HUES64 (cell line): Measurements from ENCODE around the gene SLC25A52.
"Not testable (repeated sequence)": the region's sequence is repeated elsewhere in the genome, so short reads cannot be mapped to it uniquely, and the experiment has no call there.

ENCODE experiments used
- H3K27ac ChIP-seq: 2 replicates; pipeline ENCODE4 v1.7.0; 2013; ENCODE audit warnings: low read depth, low read length, inconsistent platforms
- H3K27me3 ChIP-seq: 2 replicates; pipeline ENCODE4 v1.6.1; 2013; ENCODE audit warnings: mild to moderate bottlenecking, low read length; ENCODE audit not compliant: insufficient read depth
- H3K36me3 ChIP-seq: 2 replicates; pipeline ENCODE4 v1.6.1; 2013; ENCODE audit warnings: mild to moderate bottlenecking, low read length; ENCODE audit not compliant: insufficient read depth
- H3K4me1 ChIP-seq: 2 replicates; pipeline ENCODE4 v1.6.1; 2013; ENCODE audit warnings: mild to moderate bottlenecking, low read length, moderate library complexity; ENCODE audit not compliant: insufficient read depth
- H3K4me3 ChIP-seq: 2 replicates; pipeline ENCODE4 v1.5.1; 2013; ENCODE audit warnings: mild to moderate bottlenecking, low read length, moderate library complexity
- H3K9ac ChIP-seq: 2 replicates; pipeline ENCODE4 v1.6.1; 2013; ENCODE audit warnings: mild to moderate bottlenecking, low read depth, low read length
- H3K9me3 ChIP-seq: 2 replicates; pipeline ENCODE4 v1.6.1; 2013; ENCODE audit warnings: low read depth, low read length; ENCODE audit not compliant: insufficient read depth
- WGBS: fragments of 150-250, 120-280 bp; methylation state at CpG from one replicate; pipeline ENCODE4 v1.1.7; 2013; ENCODE audit warnings: missing lambda C conversion rate; 5-methylcytosine and 5-hydroxymethylcytosine counted together

SLC25A52 gene

DNA sequence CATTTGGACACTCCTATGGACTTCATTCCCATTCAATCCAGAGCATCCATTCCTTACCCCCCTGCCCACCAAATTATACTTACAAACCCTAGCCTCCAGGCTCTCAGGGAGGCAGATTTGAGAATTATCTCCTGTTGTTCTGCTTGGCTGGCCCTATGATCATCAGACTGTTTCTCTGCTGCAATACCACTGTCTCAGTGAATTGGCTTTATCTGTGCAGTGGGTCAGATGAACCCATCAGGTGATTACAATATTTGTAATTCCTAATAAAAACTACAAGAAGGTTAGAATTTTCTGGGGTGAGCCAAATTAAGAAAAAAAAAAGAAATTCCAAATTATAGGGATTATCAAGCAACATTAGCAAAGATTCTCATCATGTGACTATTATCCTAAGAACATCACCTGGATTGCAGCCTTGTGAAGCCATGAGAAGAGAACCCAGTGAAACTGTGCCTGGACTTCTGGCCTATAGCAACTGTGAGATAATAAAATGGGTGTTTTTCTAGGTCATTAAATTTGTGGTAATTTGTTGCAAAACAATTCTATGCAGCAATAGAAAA lies 17.8 kb upstream of the SLC25A52 start:
- H3K36me3 ChIP-seq: no peaks in the 10 kb centered on the region
- H3K4me1 ChIP-seq: no peaks in the 10 kb centered on the region; the same call in 1 of the 2 replicates
- H3K4me3 ChIP-seq: no peak overlapping the region
- H3K27ac ChIP-seq: no peak overlapping the region
- H3K9me3 ChIP-seq: peaks cover 22% of the 10 kb centered on the region
- no peaks in the 10 kb centered on the region for H3K27me3 ChIP-seq
- no peak overlapping the region for H3K9ac ChIP-seq

DNA sequence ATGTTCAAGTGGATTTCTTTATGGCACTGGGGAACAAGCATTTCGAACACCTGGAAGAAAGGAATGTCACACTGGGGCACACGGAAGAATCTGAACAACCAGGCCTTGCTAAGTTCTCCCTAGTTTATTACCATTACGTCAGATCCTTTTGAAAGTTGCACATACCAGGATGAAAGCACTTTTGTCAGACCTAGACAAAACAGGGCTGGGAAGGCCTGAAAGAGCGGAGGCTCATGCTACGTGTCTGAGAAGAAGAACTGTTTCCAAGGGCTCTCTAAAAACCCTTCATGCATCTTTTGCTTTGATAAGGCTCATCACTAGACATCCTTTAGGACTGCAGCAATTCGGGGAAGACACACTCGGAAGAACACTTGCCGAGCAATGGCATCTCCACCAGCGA lies 15.4 kb upstream of the SLC25A52 start:
- H3K9ac ChIP-seq: no peak overlapping the region
- WGBS: 94% methylated on average over 9 of the region's 9 CpGs
- no peaks in the 10 kb centered on the region for H3K36me3 ChIP-seq
- no peaks in the 10 kb centered on the region; the same call in 1 of the 2 replicates for H3K4me1 ChIP-seq
- H3K27ac ChIP-seq: no peak overlapping the region
- H3K4me3 ChIP-seq: no peak overlapping the region
- H3K27me3 ChIP-seq: no peaks in the 10 kb centered on the region
- peaks cover 22% of the 10 kb centered on the region for H3K9me3 ChIP-seq

DNA sequence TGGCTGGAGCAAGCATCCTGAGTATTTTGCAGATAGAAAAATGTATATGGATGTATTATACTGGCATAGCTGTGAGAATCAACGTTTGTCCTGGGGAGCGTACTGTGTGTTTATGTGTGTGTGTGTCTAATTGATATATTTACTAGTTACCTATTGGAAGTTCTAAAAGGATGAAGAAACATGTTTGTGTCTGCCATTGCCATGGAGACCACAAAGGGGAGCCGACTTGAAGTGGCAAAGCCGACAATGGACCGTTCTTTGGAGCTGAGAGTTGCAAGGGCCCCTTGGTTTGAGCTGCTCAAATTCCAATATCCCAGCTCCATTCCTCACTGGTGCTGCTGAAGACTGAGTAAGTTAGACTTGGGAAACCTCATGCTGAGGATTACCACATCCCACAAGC lies 14.3 kb upstream of the SLC25A52 start:
- 89% methylated on average over 5 of the region's 5 CpGs for WGBS
- Histone ChIP-seq H3K9me3 (peaks cover 22% of the 10 kb centered on the region), H3K4me1 (no peaks in the 10 kb centered on the region; the same call in 1 of the 2 replicates), H3K36me3 (no peaks in the 10 kb centered on the region), H3K4me3 (no peak overlapping the region), H3K9ac (no peak overlapping the region), H3K27ac (no peak overlapping the region), H3K27me3 (no peaks in the 10 kb centered on the region)

DNA sequence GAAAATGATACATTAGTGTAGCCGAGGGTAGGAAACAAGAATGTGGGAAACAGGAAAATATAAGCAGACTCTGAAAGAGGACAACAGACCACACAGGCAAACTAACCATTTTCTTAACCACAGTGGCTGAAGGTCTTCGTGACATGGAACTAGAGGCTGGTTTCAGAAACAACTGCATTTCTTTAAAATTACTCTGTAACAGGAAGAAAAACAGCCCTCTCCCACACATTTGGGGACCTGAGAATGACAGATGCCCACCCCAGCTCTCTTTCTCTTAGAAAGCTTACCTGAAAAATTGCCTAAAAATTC lies 13.8 kb upstream of the SLC25A52 start:
- Histone ChIP-seq H3K27me3 (no peaks in the 10 kb centered on the region), H3K9me3 (peaks cover 19% of the 10 kb centered on the region), H3K27ac (no peak overlapping the region), H3K9ac (no peak overlapping the region), H3K36me3 (no peaks in the 10 kb centered on the region), H3K4me1 (no peaks in the 10 kb centered on the region; the same call in 1 of the 2 replicates), H3K4me3 (no peak overlapping the region)
- 95% methylated on average over 2 of the region's 2 CpGs for whole genome bisulfite sequencing

DNA sequence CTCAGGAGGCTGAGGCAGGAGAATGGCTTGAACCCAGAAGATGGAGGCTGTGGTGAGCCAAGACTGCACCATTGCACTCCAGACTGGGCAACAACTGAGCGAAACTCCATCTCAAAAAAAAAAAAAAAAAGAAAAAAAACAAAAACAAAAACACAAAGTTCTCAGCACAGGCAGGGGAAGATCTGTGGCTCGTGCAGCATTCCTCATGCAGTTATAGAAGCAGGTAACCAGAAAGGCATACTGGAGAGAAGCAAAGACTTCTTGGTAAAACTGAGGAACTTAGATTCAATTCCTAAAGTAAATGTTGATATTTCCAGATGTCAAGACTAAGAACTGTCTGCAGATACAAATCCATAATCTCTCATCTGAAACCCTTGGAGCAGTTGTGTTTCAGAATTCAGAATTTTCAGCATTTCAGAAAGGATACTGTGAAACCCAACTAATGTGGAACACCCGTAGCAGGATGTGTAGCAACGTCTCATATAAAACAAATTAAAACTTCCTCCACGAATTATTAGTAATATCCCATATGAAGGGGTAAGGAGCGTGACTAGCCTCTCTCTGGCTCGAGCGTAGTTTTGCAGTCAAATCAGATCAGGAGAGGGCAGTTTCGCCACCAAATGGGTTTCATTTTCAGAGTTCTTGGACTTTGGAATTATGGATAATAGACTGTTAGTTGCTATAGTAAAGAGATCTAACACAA lies 13.2 kb upstream of the SLC25A52 start:
- Histone ChIP-seq H3K9ac (no peak overlapping the region), H3K27ac (no peak overlapping the region), H3K4me3 (no peak overlapping the region), H3K27me3 (no peaks in the 10 kb centered on the region), H3K36me3 (no peaks in the 10 kb centered on the region), H3K9me3 (peaks cover 14% of the 10 kb centered on the region), H3K4me1 (no peaks in the 10 kb centered on the region; the same call in 1 of the 2 replicates)
- WGBS: 92% methylated on average over 9 of the region's 9 CpGs

DNA sequence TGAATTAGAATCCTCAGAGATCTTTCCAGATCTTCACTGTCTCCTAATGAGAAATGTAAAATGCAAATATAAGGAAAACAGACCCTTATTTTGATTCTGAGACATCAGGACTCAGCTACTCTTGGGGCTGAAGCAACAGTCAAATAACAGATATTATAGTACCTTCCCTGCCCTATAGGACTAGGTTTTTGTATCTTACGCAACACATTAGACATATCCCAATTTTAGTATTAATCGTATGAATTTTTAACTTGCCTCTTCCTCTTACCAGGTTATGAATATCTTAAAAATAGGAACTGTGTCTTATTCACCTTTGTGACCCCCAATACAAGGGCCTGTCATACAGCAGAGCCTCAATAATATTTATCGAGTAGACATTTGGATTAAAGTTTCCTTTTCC lies 12.0 kb upstream of the SLC25A52 start:
- Histone ChIP-seq H3K27me3 (no peaks in the 10 kb centered on the region), H3K4me1 (no peaks in the 10 kb centered on the region; the same call in 1 of the 2 replicates), H3K36me3 (no peaks in the 10 kb centered on the region), H3K9me3 (peaks cover 2% of the 10 kb centered on the region), H3K9ac (no peak overlapping the region), H3K27ac (no peak overlapping the region), H3K4me3 (no peak overlapping the region)
- 100% methylated on average over 3 of the region's 3 CpGs for WGBS

DNA sequence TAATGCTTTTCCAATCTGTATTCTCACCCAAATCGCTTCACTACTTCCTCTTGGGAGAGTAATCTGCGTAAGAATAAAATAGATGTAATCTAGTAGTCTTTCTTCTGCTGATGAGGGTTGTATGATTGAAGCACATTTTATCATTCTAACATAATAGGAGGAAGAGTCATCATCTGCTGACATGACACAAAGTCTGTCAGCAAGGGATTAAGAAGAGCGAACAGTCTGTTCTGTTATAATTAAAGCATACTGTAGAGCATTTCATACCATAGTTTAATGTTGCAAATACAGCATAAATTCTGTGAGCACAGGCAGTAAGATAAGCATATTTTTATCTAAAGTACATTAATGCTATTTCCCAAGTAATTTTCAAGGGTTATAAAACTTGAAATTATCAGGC lies 10.4 kb downstream of the SLC25A52 start:
- 50% methylated on average over 2 of the region's 3 CpGs for WGBS
- Histone ChIP-seq H3K4me1 (no peaks in the 10 kb centered on the region), H3K9ac (no peak overlapping the region), H3K27ac (no peak overlapping the region), H3K27me3 (no peaks in the 10 kb centered on the region), H3K9me3 (no peaks in the 10 kb centered on the region), H3K4me3 (no peak overlapping the region), H3K36me3 (no peaks in the 10 kb centered on the region)

DNA sequence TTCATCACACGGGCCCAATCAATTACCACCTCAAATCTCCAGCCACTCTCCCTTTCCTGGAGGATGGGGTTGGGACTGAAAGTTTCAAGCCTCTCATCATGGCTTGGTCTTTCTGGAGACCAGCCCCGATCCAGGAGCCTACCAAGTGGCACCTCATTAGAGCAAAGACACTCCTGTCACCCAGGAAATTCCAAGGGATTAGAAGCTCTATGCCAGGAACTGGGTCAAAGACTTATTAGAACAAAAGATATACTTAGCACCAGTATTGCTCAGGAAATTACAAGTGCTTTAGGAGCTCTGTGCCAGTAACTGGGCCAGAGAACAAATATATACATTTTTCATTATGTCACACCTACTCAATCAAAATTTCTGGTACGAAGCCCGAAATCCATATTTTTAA lies 14.3 kb downstream of the SLC25A52 start:
- no peaks in the 10 kb centered on the region for H3K27me3 ChIP-seq
- no peak overlapping the region for H3K4me3 ChIP-seq
- H3K36me3 ChIP-seq: no peaks in the 10 kb centered on the region
- peaks cover 9% of the 10 kb centered on the region for H3K9me3 ChIP-seq
- peaks cover 7% of the 10 kb centered on the region for H3K4me1 ChIP-seq
- no peak overlapping the region for H3K9ac ChIP-seq
- 95% methylated on average over 4 of the region's 4 CpGs for WGBS
- no peak overlapping the region for H3K27ac ChIP-seq

DNA sequence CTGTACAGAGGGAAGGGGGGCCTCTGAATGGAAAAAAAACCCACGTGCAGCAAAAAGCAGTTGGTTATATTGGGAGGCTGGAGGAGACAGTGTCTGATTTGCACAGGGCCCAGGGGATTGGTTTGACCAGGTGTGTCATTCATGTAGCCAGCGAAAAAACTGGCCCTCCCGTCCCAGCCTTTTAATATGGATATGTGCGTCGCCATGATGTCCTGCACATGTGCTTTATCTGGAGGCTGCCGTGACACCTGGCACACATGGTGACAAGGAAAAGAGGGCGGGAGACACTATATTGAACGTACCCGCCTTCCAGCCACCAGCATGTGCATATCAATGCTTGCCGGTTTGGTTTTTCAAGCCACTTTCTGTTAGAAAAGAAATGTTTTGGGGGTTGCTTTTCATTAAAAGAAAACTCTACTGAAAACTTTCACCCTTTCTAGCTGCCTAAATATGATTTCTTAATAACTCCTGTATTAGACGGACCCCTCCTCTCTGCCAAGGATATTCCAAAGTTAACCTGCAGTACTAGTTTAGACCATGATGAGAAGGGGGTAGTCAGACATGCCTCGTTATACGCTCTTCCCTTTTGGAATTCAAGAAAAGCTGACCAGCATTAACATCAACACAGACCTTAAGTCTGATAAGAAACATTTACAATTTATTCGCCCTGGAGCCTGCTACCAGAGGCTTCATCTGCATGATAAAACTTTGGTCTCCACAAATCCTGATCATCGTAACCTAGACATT lies 16.2 kb downstream of the SLC25A52 start:
- Histone ChIP-seq H3K4me3 (no peak overlapping the region), H3K36me3 (no peaks in the 10 kb centered on the region), H3K9ac (no peak overlapping the region), H3K27me3 (no peaks in the 10 kb centered on the region), H3K9me3 (peaks cover 14% of the 10 kb centered on the region), H3K4me1 (peaks cover 7% of the 10 kb centered on the region), H3K27ac (no peak overlapping the region)
- WGBS: 84% methylated on average over 15 of the region's 15 CpGs

DNA sequence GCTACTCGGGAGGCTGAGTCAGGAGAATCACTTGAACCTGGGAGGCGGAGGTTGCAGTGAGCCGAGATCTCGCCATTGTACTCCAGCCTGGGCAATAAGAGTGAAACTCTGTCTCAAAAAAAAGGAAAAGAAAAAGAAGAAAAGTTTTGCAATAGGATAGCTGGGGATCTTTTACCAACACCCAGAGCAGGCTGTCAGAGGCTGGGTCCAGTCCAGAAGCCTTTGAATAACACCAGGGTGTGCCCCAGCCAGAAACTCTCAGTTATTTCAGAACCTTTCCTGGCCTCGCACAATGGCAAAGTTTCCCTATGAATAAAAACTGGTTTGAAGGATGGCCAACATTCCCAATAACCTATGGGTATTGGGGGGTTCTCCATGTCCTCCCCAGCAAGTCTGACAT lies 17.1 kb downstream of the SLC25A52 start:
- H3K36me3 ChIP-seq, H3K4me3 ChIP-seq, H3K4me1 ChIP-seq, H3K27ac ChIP-seq, H3K9ac ChIP-seq, H3K27me3 ChIP-seq: not testable (repeated sequence)
- 93% methylated on average over 5 of the region's 5 CpGs for WGBS
- H3K9me3 ChIP-seq: peaks cover 22% of the 10 kb centered on the region

DNA sequence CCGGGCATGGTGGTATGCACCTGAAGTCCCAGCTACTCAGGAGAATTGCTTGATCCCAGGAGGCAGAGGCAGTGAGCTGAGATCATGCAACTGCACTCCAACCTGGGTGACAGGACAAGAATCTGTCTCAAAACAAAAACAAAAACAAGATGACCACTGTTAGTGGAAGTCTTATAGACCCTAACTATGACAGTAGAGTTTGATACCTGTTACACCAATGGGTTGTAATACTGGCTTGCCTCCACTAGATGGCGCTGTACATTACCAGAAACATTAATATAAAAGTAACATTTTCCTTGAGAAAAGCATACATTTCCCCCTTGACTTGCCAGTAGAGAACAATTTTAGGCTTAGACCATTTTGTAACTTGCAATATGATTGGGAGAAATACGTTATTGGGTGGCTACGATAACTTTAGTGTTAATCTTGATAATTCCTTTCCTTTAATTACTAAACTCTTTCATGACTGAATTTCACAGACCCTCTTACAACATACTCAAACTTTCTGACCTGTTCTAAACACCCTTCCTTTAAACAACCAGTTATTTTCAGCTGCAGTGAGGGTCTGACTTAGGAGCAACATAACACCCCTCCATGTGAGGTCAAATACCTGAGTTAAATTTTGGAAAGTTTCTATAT lies 19.5 kb downstream of the SLC25A52 start:
- Histone ChIP-seq H3K4me3 (no peak overlapping the region), H3K4me1 (peaks cover 7% of the 10 kb centered on the region), H3K36me3 (no peaks in the 10 kb centered on the region), H3K27ac (no peak overlapping the region), H3K9ac (no peak overlapping the region), H3K9me3 (peaks cover 25% of the 10 kb centered on the region), H3K27me3 (no peaks in the 10 kb centered on the region)
- whole genome bisulfite sequencing: 70% methylated on average over 4 of the region's 4 CpGs
